A172 (cell line): ENCODE data around the gene MPC2. TPM values are rescaled to one million over a fixed set of nuclear protein-coding genes. Genes with fewer than 3 reads are reported as not detected.
A peak's percentile ranks its signal among the peaks of the same experiment; 100 is the strongest.

ENCODE experiments used
- DNase-seq: peaks from one replicate; pipeline ENCODE4 v3.0.0-alpha.2; 2015; ENCODE audit warnings: low spot score
- total RNA-seq: library from RNA; depleted of rRNA; stranded (reverse); fragments of >200 nt; shearing (Covaris generic); gene quantifications from 2 replicates; pipeline ENCODE4 v1.2.3, GENCODE V29; 2014; rRNA removed

Gene MPC2
- 112 and 161 TPM in 2 replicates for total RNA-seq

DNA sequence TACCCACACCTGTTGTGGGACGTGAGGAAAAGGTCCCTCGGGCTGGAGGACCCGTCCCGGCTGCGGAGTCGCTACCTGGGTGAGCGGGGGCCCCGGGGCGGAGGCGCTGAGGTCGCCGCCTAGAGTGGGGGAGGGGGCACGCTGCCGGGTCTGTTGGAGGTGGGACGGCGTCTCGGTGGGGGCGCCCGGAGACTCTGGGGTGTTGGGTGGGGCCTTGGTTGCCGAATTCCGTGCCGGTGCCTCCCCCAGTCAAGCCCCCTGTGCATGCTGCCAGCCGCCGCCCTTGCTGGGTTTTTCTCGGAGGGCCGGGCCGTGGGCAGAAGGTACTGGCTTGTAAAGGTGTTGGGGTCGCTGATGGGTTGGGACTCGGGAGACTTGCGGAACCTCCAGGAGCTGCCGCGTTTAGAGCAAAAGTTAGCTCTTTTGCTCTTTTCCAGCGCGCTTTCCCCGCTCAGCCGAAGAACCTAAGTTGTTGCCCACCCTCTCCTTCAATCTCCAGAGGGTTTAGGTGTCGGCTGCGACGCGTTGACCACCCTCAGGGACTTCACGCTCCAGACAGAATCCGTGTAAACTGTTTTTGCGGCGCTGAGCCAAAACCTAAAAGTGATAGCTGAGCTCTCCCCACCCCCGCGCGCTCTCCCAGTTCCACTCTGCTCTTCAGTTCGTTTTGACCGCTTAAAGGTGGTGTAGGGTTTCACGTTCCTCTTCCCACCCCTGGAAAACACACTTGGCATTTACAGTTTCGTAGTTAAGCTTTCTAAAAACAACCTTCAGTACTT lies at the start of gene MPC2:
MPC2 (minus strand) TSS at position 143 of the 779 bp plus-strand sequence. CDS start 1,231 bp downstream, outside the sequence.
- DNase-seq = peak; percentile 79

DNA sequence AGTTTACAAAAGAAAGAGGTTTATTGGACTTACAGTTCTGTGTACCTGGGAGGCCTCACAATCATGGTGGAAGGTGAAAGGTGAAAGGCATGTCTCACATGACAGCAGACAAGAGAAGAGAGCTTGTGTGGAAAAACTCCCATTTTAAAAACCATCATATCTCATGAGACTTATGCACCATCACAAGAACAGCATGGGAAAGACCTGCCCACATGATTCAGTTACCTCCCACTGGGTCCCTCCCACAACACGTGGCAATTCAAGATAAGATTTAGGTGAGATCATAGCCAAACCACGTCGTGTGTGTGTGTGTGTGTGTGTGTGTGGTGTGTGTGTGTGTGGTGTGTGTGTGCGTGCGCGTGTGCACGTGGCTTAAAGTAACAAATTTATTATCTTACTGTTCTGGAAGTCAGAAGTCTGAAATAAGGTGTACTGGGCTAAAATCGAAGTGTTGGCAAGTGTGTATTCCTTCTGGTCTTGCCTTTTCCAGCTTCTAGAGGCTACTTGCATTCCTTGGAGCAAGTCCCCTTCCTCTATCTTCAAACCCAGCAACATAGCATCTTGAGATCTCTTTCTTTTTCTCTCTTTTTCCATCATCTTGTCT lies 48.1 kb upstream of the MPC2 start:
- peak; percentile 53 for DNase-seq

DNA sequence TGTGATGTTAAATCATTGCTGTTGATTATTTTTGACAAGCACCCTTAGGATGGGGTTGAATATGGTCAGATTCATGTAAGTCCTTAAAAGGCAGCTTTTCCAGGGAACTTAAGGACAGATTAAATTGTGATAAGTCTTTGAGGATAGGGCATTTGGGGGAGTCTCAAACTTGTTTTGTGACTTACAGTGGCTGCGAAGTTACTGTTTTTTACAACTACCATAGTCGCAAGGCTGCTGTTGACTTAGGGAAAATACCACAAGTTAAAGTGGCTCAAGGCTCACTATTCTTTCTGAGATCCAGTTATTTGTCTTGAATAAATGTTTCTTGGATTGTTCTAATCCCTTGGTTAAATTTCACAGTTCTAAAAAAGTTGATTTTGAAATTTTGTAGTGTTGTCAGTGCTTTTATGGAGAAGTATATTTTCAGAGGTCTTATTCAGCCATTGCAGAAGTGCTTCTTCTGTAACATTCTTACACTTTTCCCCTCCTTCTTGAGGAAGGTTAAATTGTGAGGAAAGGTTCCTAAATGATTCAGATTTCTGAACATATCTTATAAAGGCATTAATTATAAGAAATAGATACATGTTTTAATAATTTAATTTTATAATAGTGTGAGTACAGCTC lies 47.0 kb upstream of the MPC2 start:
- DNase-seq = no peak

DNA sequence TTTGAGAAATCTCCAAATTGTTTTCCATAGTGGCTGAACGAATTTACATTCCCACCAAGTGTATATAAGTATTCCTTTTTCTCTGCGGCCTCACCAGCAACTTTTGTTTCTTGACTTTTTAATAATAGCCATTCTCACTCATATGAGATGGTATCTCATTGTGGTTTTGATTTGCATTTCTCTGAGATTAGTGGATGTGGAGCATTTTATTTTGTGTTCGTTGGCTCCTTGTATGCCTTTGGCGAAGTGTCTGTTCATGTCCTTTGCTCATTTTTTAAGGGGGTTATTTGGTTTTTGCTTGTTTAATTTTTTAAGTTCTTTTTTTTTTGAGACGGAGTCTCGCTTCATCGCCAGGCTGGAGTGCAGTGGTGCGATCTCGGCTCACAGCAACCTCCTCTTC lies 45.1 kb upstream of the MPC2 start:
- DNase-seq = no peak

DNA sequence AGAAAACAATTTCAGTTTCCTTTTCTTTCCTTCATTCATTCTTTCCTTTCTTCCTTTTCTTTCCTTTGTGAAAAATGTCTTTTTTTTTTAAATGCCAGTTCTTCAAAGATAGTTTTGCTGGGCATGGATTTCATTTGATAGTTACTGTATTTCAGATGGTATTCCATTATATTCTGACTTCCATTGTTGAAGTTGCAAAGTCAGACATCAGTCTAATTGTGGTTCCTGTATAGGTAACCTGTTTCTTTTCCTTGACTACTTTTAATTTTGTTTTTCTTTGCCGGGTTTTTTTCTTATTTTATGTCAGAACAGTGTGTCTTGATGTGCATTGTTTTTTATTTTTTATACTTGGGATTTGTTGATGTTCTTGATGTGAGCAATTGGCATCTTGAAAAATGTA lies 40.4 kb upstream of the MPC2 start:
- DNase-seq = no peak

DNA sequence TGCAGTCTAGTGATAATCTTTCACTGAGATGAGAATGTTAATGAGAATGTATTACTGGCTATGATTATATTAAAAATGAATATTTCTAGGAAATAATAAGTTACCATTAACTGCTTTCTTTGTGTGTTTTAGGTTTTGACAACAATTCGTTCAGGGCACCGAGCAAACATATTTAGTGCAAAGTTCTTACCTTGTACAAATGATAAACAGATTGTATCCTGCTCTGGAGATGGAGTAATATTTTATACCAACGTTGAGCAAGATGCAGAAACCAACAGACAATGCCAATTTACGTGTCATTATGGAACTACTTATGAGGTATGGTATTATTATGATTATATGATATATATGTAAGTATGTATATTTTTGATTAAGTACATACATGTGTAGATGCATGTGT lies 37.8 kb upstream of the MPC2 start:
- DNase-seq = no peak

DNA sequence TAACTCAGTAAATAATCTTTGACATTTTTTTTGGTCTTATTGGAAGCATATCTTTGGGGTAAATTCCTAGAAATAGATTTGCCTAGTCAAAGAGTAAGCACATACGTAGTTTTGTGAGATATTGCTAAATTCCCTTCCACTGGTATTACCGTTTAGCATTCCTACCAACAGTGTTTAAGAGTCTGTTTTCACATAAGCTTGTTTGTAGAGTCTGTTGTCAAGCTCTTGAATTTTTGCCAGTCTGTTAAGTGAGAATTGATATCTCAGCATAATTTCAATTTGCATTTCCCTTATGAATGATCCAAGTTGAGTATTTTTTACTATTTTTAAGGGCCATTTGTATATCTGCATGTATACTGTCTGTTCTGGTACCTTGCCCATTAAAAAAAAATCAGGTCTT lies 37.0 kb upstream of the MPC2 start:
- DNase-seq = no peak

DNA sequence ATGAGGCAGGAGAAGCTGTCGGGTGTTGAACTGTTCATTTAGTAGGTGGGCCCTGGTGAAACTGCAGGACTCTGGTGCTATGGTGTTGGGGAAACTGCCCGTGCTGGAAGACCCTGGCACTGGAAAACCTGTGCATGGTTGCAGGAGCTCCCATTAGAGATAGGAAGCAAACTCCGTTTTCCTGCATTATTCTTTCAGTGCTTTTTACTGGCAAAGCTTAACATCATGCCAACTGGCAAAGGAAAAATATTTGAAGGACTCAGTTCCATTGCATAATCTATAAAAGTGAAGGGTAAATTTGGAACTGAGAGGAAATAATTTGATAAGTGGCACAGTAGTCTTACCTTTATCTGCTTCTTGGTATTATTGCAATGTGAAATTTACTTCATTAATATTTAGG lies 31.7 kb upstream of the MPC2 start:
- no peak for DNase-seq

DNA sequence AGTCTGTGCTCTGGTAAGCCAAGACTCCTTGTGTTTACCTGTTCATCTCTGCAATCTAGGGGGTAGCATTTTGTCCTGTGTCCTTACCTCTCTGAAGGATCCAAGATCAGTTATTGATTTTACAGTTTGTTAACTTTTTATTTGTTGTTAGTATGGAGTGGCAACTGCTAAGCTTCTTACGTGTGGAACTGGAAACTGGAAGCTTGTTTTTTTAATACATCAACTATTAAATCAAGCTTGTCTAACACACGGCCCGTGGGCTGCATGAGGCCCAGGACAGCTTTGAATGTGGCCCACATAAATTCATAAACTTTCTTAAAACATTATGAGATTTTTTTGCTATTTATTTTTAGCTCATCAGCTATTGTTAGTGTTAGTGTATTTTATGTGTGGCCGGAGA lies 29.2 kb upstream of the MPC2 start:
- no peak for DNase-seq

DNA sequence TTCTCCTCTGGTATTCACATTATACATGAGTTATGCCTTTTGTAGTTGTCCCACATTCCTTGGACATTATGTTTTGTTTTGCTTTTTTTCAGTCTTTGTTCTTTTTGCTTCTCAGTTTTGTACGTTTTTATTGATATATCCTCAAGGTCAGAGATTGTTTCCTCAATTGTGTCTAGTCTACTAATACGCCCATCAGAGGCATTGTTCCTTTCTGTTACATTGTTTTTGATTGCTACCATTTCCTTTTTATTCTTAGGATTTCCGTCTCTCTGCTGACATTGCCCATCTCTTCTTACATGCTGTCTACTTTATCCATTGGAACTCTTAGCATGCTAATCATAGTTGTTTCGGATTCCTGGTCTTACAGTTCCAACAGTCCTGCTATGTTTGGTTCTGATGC lies 27.8 kb upstream of the MPC2 start:
- no peak for DNase-seq

DNA sequence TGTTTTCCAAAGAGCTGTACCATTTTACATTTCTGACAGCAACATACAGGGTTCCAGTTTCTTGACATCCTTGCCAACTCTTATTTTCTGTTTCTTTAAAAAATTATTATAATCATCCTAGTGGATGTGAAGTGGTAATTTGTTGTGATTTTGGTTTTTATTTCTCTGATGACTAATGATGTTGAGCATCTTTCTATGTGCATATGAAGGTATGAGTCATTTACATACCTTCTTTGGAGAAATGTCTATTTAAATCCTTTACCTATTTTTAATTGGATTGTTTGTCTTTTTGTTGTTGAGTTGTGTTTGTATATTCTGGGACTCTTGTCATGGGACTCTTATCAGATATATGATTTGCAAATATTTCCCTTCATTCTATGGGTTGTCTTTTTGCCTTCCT lies 20.8 kb upstream of the MPC2 start:
- DNase-seq = peak; percentile 13

DNA sequence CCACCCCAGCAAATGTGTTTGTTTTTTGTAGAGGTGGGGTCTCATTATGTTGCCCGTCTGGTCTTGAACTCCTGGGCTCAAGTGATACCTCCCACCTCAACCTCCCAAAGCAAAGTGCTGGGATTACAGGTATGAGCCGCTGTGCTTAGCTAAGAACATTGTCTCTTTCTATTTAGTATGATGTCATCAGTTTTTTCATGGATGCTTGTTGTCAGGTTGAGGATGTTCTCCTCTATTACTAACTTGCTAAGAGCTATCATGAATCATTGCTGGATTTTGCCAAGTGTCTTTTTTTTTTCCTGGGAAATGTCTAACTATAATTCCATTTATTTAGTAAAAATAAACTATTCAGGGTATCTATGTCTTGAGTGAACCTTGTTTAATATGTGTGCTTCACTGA lies 19.0 kb upstream of the MPC2 start:
- no peak for DNase-seq

DNA sequence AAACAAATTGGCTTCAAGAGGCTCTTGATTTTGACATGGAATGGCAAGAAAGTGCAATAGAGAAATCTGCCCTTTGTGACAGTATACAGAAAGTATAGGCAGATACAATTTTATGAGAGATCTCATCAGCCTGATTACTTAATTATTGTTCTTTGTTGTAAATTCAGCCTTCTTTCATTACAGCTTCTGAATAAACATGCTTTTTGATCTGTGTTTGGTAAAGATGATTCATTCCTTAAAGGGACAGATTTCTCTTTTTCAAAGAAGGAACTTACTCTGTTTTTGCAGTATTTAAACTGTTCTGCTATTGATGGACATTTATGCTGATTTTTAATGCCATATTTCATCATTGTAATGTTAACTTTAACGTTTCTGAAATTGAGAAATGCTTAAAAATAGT lies 13.7 kb upstream of the MPC2 start:
- DNase-seq = no peak

DNA sequence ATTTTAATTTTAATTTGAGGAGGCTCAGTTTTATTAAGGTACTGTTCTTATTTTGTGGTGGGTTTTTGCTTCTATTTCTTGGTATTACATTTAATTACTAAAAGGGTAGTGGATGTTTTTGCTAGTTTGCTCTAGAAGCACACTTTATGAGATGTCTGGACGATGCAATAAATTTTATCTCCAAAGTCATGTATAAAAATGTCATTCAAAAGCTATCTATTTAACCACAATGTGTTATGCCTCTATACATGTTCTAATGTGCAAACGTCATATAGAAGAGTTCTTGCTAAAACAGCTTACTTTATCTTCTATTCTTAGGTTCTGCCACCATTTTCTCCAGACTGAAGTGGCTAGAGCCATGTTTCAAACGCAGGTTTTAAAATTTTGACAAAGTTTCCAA lies 12.9 kb upstream of the MPC2 start:
- DNase-seq = no peak

DNA sequence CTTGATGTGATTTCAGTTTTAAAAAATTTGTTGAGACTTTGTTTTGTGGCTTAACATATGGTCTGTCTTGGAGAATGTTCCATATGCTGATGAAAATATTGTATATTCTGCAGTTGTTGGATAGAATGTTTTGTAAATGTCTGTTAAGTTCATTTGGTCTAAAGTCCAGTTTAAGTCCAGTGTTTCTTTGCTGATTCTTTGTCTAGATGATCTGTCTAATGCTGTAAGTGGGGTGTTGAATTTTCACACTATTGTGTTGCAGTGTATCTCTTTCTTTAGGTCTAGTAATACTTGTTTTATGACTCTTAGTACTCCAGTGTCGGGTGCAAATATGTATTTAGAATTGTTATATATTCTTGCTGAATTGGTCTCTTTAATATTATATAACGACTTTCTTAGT lies 10.9 kb upstream of the MPC2 start:
- no peak for DNase-seq

DNA sequence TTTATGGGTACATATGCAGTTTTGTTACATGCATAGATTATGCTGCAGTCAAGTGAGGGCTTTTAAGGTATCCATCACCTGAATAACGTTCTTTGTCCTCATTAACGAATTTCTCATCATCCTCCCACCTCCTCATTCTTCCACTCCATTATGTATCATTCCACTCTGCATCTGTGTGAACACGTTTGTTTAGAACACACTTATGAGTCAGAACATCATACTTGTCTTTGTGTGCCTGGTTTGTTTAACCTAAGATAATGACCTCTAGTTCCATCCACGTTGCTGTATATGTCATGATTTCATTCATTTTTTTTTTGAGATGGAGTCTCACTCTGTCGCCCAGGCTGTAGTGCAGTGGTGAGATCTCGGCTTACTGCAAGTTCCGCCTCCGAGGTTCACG lies 6.7 kb upstream of the MPC2 start:
- DNase-seq = no peak

DNA sequence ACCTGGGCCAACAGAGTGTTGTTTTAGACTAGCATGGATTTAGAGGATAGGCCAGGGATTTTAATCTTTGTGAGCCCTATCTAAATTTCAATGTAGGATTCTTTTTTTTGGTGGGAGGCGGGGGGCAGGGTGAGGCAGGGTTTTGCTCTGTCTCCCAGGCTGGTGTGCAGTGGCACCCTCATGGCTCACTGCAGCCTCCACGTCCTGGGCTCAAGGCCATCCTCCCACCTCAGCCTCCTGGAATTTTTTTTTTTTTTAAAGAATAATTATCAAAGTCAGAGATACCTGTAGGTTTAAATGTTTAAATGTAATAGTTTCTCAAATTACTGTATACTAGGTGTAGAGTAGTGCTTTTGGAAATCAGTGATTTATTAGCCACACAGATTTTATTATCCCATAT lies 3.4 kb upstream of the MPC2 start:
- no peak for DNase-seq

DNA sequence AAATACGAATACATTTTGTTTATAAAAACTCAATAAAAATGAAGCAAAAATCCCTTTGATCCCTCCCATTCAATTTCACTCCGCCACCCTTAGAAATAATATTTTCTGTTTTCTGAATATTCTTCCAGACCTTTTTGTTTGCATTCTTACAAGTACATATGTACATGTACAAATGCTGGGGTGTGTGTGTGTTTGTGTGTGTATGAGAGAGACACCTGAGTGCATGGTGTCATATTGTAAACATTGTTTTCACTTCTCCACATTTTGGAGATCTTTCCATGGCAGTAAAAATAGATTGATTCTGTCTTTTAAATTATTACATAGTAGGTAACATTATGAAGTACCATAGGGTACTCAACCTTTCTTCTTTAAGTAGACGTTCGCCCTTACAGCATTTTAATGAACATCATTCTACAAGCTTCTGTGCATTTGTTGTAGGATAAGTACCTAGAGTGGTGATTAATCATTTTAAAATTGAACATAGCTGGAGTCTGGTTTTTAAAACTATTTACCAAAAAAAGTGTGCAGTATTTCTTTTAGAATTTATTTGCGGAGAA lies 1.3 kb upstream of the MPC2 start:
- DNase-seq = no peak

DNA sequence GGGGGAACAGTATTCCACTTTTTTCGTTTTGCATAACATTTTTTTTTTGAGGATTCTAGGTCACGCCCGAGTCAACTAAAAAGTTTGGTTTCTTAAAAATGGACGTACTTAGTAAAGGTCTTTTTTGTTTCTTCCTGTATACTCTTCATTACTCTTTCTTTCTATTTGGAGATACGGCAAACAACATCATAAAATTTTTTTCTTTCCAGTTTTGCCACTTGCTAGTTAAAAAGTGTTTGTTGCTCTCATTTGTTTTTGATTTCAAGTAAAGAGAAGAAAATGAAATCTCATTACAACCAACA lies 788 bp upstream of the MPC2 start:
- no peak for DNase-seq

DNA sequence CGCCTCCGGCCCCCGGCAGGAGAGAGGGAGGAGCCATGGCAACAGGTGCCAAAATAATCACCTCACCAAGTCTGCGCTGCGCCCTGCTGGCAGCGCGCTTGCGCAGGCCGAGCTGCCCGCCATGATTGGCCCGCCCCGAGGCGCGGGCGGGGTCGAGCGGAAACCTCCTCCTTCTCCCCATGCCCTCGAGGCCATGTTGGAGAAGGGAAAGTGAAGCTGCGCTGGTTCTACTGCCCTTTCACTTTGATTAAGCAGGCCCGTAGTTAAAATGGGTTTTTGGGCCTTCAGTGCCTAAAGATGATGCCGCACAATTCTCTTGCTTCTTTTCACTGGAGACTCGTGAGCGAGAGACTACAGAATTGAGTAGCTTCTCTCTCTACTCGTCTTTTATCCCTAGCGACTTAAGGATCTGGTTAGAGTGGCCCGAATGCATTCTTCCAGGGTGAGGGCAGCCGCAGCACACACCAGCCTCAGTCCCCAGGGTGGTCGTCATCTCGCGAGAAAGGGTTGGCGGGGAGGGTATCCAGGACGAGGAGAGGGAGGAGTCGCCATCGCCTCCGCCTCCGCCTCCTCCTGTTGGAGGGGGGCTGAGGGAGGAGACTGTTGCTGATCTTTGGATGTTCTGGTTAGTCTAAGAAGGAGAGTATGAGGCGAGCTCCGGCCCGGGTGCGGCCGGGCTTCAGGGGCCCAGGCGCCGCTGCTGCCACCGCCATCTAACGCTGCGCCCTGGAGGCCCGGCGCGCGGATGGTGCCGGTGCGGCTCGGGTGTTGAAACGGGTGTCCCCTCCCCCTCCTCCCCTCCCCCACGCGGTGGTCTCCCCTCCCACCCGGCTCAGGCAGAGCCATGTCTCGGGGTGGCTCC lies 573 bp downstream of the MPC2 start, which contains the start of gene DCAF6:
DCAF6 (plus strand) TSS at position 616 of the 862 bp plus-strand sequence; CDS start at position 845, 229 bp downstream.
- DNase-seq = peak; percentile 99

DNA sequence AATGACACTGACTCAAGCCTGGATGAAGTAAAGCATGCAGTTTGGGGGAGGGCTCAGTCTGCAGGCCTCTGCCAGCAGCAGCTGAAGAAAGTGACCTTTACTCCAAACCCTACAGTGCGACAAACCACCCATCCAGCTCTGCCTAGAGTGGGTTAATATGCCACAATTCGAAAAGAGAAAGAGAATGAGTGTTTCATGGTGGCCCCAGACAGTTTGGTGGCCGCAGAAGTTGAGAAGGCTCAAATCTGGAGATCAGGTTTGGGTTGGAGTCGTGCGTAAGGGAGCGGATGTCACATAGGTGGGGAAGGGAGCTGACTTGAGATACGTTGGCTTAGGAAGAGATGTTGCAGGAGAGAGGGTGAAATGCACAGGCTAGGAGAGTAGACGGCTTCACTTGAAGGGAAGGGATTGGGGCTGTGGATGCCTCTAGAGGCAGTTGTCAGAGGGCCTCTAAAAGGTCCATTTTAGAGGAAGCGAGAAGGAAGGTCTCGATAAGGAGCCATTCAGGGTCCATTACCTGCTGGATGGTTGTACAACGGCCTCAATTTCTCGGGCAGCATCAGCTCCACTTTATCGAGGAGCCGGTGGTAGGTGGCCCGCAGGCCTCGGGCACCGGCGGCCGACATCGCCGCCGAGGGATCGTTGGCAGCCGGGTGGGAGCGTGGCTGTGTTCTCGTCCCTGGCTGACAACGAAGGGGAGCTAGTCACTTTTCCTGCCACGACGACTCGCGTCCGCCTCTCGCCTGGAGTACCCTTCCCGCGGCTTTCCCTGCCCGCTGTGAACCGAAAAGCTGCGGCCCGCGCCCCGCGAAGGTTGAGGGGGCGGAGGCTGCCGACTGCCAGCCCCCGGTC lies 1.4 kb downstream of the MPC2 start:
- peak; percentile 56 for DNase-seq
